GM12878 (cell line): Measurements from ENCODE around the gene PATL2. TPM values are rescaled to one million over a fixed set of nuclear protein-coding genes. Genes with fewer than 3 reads are reported as not detected.

Experiments
- ATAC-seq: fragments of 200-7000 bp; cut with Tn5 transposase; 3 replicates; pipeline ENCODE4 v1.9.1; 2020; ENCODE audit warnings: mild to moderate bottlenecking, moderate library complexity
- BruUV-seq: library from RNA; stranded (reverse); fragments of 400-500 nt; replicated peaks from 2 replicates; lab custom pipeline; 2021; lab: Mats Ljungman, UMichigan
- CTCF ChIA-PET: fragments of 300-600 bp; sonication (Branson Sonifier 250); formaldehyde crosslinking; extraction: SDS; loops from one replicate; lab custom pipeline; 2021; ENCODE audit warnings: inconsistent platforms; lab: Yijun Ruan, JAX
- POLR2A ChIA-PET: fragments of 350-600 bp; formaldehyde crosslinking; extraction: SDS; loops from one replicate; lab custom pipeline; 2021; ENCODE audit warnings: inconsistent platforms; lab: Charles Lee
- RAD21 ChIA-PET: fragments of 300-600 bp; sonication (Branson Sonifier 250); formaldehyde crosslinking; loops from one replicate; lab custom pipeline; 2023; ENCODE audit warnings: antibody characterized with exemption; ENCODE audit not compliant: unreplicated experiment; lab: Charles Lee
- SMC1A ChIA-PET: fragments of 300-600 bp; sonication (Branson Sonifier 250); formaldehyde crosslinking; loops from one replicate; lab custom pipeline; 2023; ENCODE audit not compliant: unreplicated experiment, uncharacterized antibody; lab: Charles Lee
- DNase-seq: peaks from one replicate; pipeline ENCODE4 v3.0.0-alpha.2; 2011; ENCODE audit warnings: low read depth, low spot score
- FAIRE-seq: peaks from 3 replicates; lab custom pipeline; 2011; peaks lifted over from hg19 to GRCh38; lab: Jason Lieb, UNC
- H2AFZ ChIP-seq: 2 replicates; pipeline ENCODE4 v1.6.0; 2011; ENCODE audit warnings: low read depth, low read length, control low read depth; ENCODE audit not compliant: control insufficient read depth
- H3K27ac ChIP-seq: 2 replicates; pipeline ENCODE4 v1.5.1; 2011; ENCODE audit warnings: control low read depth; ENCODE audit not compliant: control insufficient read depth, insufficient read depth
- H3K27me3 ChIP-seq, 2 experiments: replicated peaks in 1 of 2; 2 replicates each; pipeline versions ENCODE4 v1.6.0 to v1.6.1; 2011; ENCODE audit warnings: low read length in 1 of 2; ENCODE audit not compliant: control insufficient read depth in 2 of 2, insufficient read depth in 2 of 2
- H3K36me3 ChIP-seq, 2 experiments: 2 replicates each; pipeline ENCODE4 v1.5.1; 2011; ENCODE audit warnings: low read length in 1 of 2; ENCODE audit not compliant: control insufficient read depth in 2 of 2, insufficient read depth in 2 of 2
- H3K4me1 ChIP-seq: 2 replicates; pipeline ENCODE4 v1.6.1; 2011; ENCODE audit warnings: mild to moderate bottlenecking, low read length, moderate library complexity, mixed read lengths; ENCODE audit not compliant: control insufficient read depth, insufficient read depth
- H3K4me2 ChIP-seq: 2 replicates; pipeline ENCODE4 v1.6.0; 2011; ENCODE audit warnings: control low read depth; ENCODE audit not compliant: control insufficient read depth, insufficient read depth
- H3K4me3 ChIP-seq: fragments of 200-600 bp; sonication (generic); 2 replicates; pipeline ENCODE4 v1.5.1; 2016
- H3K79me2 ChIP-seq: 2 replicates; pipeline ENCODE4 v1.6.0; 2011; ENCODE audit warnings: low read length; ENCODE audit not compliant: control insufficient read depth, insufficient read depth
- H3K9ac ChIP-seq: 2 replicates; pipeline ENCODE4 v1.8.0; 2011; ENCODE audit warnings: low read length, control low read depth, mixed read lengths; ENCODE audit not compliant: control insufficient read depth, insufficient read depth
- H3K9me3 ChIP-seq: replicated peaks from 3 replicates; pipeline ENCODE4 v1.5.1; 2011; ENCODE audit warnings: mild to moderate bottlenecking, low read length; ENCODE audit not compliant: control insufficient read depth, insufficient read depth
- H4K20me1 ChIP-seq: 2 replicates; pipeline ENCODE4 v1.6.0; 2011; ENCODE audit not compliant: control insufficient read depth, insufficient read depth
- ATF2 ChIP-seq: IDR thresholded peaks from 2 replicates; pipeline ENCODE4 v1.6.1; 2012; ENCODE audit warnings: low read length, inconsistent platforms
- BACH1 ChIP-seq: fragments of 450-650 bp; IDR thresholded peaks from 2 replicates; pipeline ENCODE4 v1.6.1; 2017; ENCODE audit warnings: mild to moderate bottlenecking, borderline replicate concordance
- CTCF ChIP-seq, 3 experiments: IDR thresholded peaks in 2 of 3; conservative IDR thresholded peaks in 1 of 3; 2 replicates each; pipeline ENCODE4 v1.5.1; 2011; ENCODE audit warnings: low read depth in 3 of 3, low read length in 3 of 3, mild to moderate bottlenecking in 3 of 3, control low read depth in 2 of 3, moderate library complexity in 2 of 3, inconsistent platforms in 1 of 3, mixed read lengths in 1 of 3; ENCODE audit not compliant: control insufficient read depth in 2 of 3, insufficient read depth in 1 of 3; ENCODE audit errors: extremely low read depth in 1 of 3
- EP300 ChIP-seq, 2 experiments: fragments of 150-350 bp in 1 of 2; IDR thresholded peaks; 2 replicates each; pipeline ENCODE4 v1.6.1; 2011 to 2012; ENCODE audit warnings: low read depth in 2 of 2, low read length in 2 of 2, borderline replicate concordance in 1 of 2, improper control_type of control experiment in 1 of 2, inconsistent platforms in 1 of 2; ENCODE audit not compliant: control insufficient read depth in 1 of 2
- ETV6 ChIP-seq, 2 experiments: fragments of 450-650 bp in 1 of 2; IDR thresholded peaks in 1 of 2; conservative IDR thresholded peaks in 1 of 2; 2 replicates each; pipeline ENCODE4 v1.6.1; 2014; ENCODE audit warnings: antibody characterized with exemption in 1 of 2, borderline replicate concordance in 1 of 2, low read depth in 1 of 2, mild to moderate bottlenecking in 1 of 2, moderate library complexity in 1 of 2
- HDAC6 ChIP-seq: fragments of 200-600 bp; sonication (generic); IDR thresholded peaks from one replicate; pipeline ENCODE4 v1.8.0; 2017; ENCODE audit warnings: antibody characterized with exemption; ENCODE audit not compliant: unreplicated experiment
- IRF5 ChIP-seq: fragments of 450-650 bp; IDR thresholded peaks from 2 replicates; pipeline ENCODE4 v1.6.1; 2017; ENCODE audit warnings: borderline replicate concordance
- KAT2A ChIP-seq: conservative IDR thresholded peaks from 2 replicates; pipeline ENCODE4 v1.6.1; 2011; ENCODE audit warnings: low read depth, low read length; ENCODE audit not compliant: control insufficient read depth
- MXI1 ChIP-seq: fragments of 150-350 bp; IDR thresholded peaks from 2 replicates; pipeline ENCODE4 v1.6.1; 2011; ENCODE audit warnings: low read depth, mild to moderate bottlenecking, inconsistent platforms, low read length, improper control_type of control experiment
- RAD21 ChIP-seq: IDR thresholded peaks from 2 replicates; pipeline ENCODE4 v1.6.1; 2011; ENCODE audit warnings: mild to moderate bottlenecking, low read depth, low read length, moderate library complexity; ENCODE audit not compliant: insufficient read depth
- RAD51 ChIP-seq: fragments of 450-650 bp; IDR thresholded peaks from 2 replicates; pipeline ENCODE4 v1.6.1; 2016; ENCODE audit warnings: moderate library complexity, mild to moderate bottlenecking, inconsistent platforms
- SMAD1 ChIP-seq: fragments of 450-650 bp; IDR thresholded peaks from 2 replicates; pipeline ENCODE4 v1.6.1; 2018; ENCODE audit warnings: mild to moderate bottlenecking, low read depth; ENCODE audit not compliant: partially characterized antibody
- STAT3 ChIP-seq: IDR thresholded peaks from 2 replicates; pipeline ENCODE4 v1.6.1; 2011; ENCODE audit warnings: low read depth, low read length, improper control_type of control experiment
- TARDBP ChIP-seq: IDR thresholded peaks from 2 replicates; pipeline ENCODE4 v1.6.1; 2016; ENCODE audit warnings: borderline replicate concordance
- USF1 ChIP-seq: IDR thresholded peaks from 2 replicates; pipeline ENCODE4 v1.6.1; 2011; ENCODE audit warnings: borderline replicate concordance, low read depth, mild to moderate bottlenecking, moderate library complexity, mixed read lengths, low read length; ENCODE audit not compliant: insufficient read depth; ENCODE audit errors: extremely low read length
- ZNF207 ChIP-seq: fragments of 450-650 bp; IDR thresholded peaks from 2 replicates; pipeline ENCODE4 v1.6.1; 2014; ENCODE audit warnings: antibody characterized with exemption, mild to moderate bottlenecking, borderline replicate concordance
- WGBS: methylation state at CpG from one replicate; pipeline ENCODE4 v1.1.6; 2016; ENCODE audit warnings: low lambda C conversion rate; ENCODE audit not compliant: insufficient replicate concordance, insufficient coverage; ENCODE audit errors: missing lambda C conversion rate; 5-methylcytosine and 5-hydroxymethylcytosine counted together
- in situ Hi-C: fragments of 300-500 bp; cut with MboI; formaldehyde crosslinking; loops from 9 replicates; pipeline ENCODE4 v1.14.3; 2018; ENCODE audit warnings: mixed read lengths
- intact Hi-C: fragments of 100-400 bp; cut with micrococcal nuclease; formaldehyde crosslinking; loops from one replicate; pipeline ENCODE4 v1.14.2; 2022; ENCODE audit not compliant: unreplicated experiment
- polyA plus RNA-seq, 11 experiments: library from polyadenylated mRNA; depleted of rRNA in 4 of 11; unstranded in 6 of 11; stranded (reverse) in 5 of 11; fragments of >200 nt; fragmentation: Nextera tagmentation in 4 of 11; fragmentation: Illumina TruSeq in 1 of 11; extraction: Ambion mirVana in 4 of 11; extraction: Trizol in 1 of 11; gene quantifications; 1 replicate in 1 of 11; 2 replicates in 10 of 11; pipeline versions ENCODE4 v1.2.1 to v1.2.3, GENCODE V29; 2011 to 2016; ENCODE audit warnings: inconsistent platforms in 2 of 11, missing spikeins in 2 of 11, low read depth in 1 of 11
- total RNA-seq, 4 experiments: library from RNA; depleted of rRNA in 3 of 4; stranded (reverse); fragments of >200 nt in 3 of 4; fragmentation: Illumina TruSeq in 1 of 4; extraction: Trizol in 1 of 4; gene quantifications; 2 replicates each; pipeline versions ENCODE4 v1.2.1 to v1.2.3, GENCODE V29; 2013 to 2021

The PATL2 gene
- total and polyA plus RNA-seq, 10 of the 15 experiments (the other 5 are each of a cell fraction or from before 2014, with no cell fraction given) = 4.2 to 16.2 (median 12.1) TPM

GRCh38 chr15:44711743-44712345 is 721 bp upstream of the PATL2 start:
- peak overlapping the region; percentile 99 for H3K4me3 ChIP-seq
- no peak for TF ChIP-seq EP300 (IDR thresholded peaks at IDR 0.05; ENCODE audit: borderline replicate concordance in 1 of 2, control insufficient read depth in 1 of 2, low read depth in 2 of 2, low read length in 2 of 2)
- TF ChIP-seq IRF5 = no peak
- no peak for TF ChIP-seq USF1
- TF ChIP-seq HDAC6 = peak; percentile 18
- no peak; the same call in 1 of the 2 replicates for TF ChIP-seq MXI1
- no peak for TF ChIP-seq ETV6 (conservative IDR thresholded peaks at IDR 0.05 in 1 of 2, IDR thresholded peaks at IDR 0.05 in 1 of 2; ENCODE audit: borderline replicate concordance in 1 of 2, low read depth in 1 of 2)
- TF ChIP-seq KAT2A = no peak; the same call in 1 of the 2 replicates
- TF ChIP-seq ZNF207 = no peak
- TF ChIP-seq BACH1 = peak; percentile 84
- no peak for TF ChIP-seq TARDBP
- TF ChIP-seq SMAD1 = peak; percentile 9
- TF ChIP-seq CTCF (IDR thresholded peaks at IDR 0.05 in 2 of 3, conservative IDR thresholded peaks at IDR 0.05 in 1 of 3; ENCODE audit: control insufficient read depth in 2 of 3, extremely low read depth in 1 of 3, insufficient read depth in 1 of 3, low read depth in 3 of 3, low read length in 3 of 3) = no peak
- no peak for TF ChIP-seq STAT3
- no peak for TF ChIP-seq RAD21
- no peak for TF ChIP-seq RAD51
- TF ChIP-seq ATF2 = no peak

More at GRCh38 chr15:44711743-44712345, 721 bp upstream of the PATL2 start:
- peaks cover 82% of the 10 kb centered on the region for H3K79me2 ChIP-seq
- no peak overlapping the region for H2AFZ ChIP-seq
- ATAC-seq (peak; percentile 47), DNase-seq (no peak), FAIRE-seq (no peak)
- intact Hi-C loops (loop anchor here (1.0 kb wide), 2 partner anchors 14 to 49 kb away; partner anchors contain the start of gene SPG11), in situ Hi-C loops (loop anchor here (5.0 kb wide), 1 partner anchor 45 kb away; no protein-coding TSS in a partner anchor)
- peaks cover 15 to 34% of the 10 kb centered on the region in 2 experiments for H3K36me3 ChIP-seq
- CTCF ChIA-PET = interaction anchor here (1.4 to 14.3 kb wide), 7 partner anchors 10 to 133 kb away, joined by 6 to 278 read pairs (median 37); partner anchors contain the start of genes SPG11 and TRIM69
- BruUV-seq = no TSS peak
- peak overlapping the region; percentile 100 for H3K9ac ChIP-seq
- SMC1A ChIA-PET = interaction anchor here (0.9 to 19.0 kb wide), 10 partner anchors 10 to 134 kb away, joined by 3 to 637 read pairs (median 19); partner anchors contain the start of genes SPG11 and TRIM69
- H4K20me1 ChIP-seq = peaks cover 28% of the 10 kb centered on the region
- 2% methylated on average over 46 of the region's 46 CpGs for WGBS
- peak overlapping the region; percentile 99 for H3K27ac ChIP-seq
- no peaks in the 10 kb centered on the region for H3K27me3 ChIP-seq
- POLR2A ChIA-PET = interaction anchor here (1.2 to 24.8 kb wide), 7 partner anchors 10 to 175 kb away, joined by 3 to 718 read pairs (median 16); partner anchors contain the start of genes EIF3J, SPG11 and TRIM69
- H3K4me1 ChIP-seq = peaks cover 20% of the 10 kb centered on the region
- RAD21 ChIA-PET = interaction anchor here (1.1 to 18.4 kb wide), 7 partner anchors 16 to 132 kb away, joined by 3 to 653 read pairs (median 6); partner anchors contain the start of genes SPG11 and TRIM69
- peak overlapping the region; percentile 4; the same call in 1 of the 2 replicates for H3K4me2 ChIP-seq
- H3K9me3 ChIP-seq = no peaks in the 10 kb centered on the region
